ENCODE data around the gene TXNRD2.

GRCh38 chr22:19961201-19961580, 19.6 kb upstream of the TXNRD2 start:
- TF ChIP-seq CTCF (IDR thresholded peaks at IDR 0.05; ENCODE audit: borderline replicate concordance, extremely low read depth, low read length, poor library complexity, severe bottlenecking) (no peak), EZH2 (IDR thresholded peaks at IDR 0.05; ENCODE audit: borderline replicate concordance, low read depth, low read length, severe bottlenecking) (no peak)
